GM19351 (cell line): ENCODE data around the gene MICALL2.
A peak's percentile ranks its signal among the peaks of the same experiment; 100 is the strongest.

Source experiments
- ATAC-seq: cut with Tn5 transposase; IDR thresholded peaks from one replicate; pipeline ENCODE4 v1.9.1; 2021; ENCODE audit warnings: mild to moderate bottlenecking, moderate library complexity; ENCODE audit not compliant: unreplicated experiment

MICALL2 gene

GRCh38 chr7:1434891-1435670 is 24.2 kb downstream of the MICALL2 start:
- no peak for ATAC-seq

GRCh38 chr7:1434165-1434718 is 25.0 kb downstream of the MICALL2 start:
- no peak for ATAC-seq

GRCh38 chr7:1433128-1433920 is 25.9 kb downstream of the MICALL2 start:
- no peak for ATAC-seq

GRCh38 chr7:1432411-1433082 is 26.7 kb downstream of the MICALL2 start:
- ATAC-seq: peak; percentile 57

GRCh38 chr7:1431634-1432380 is 27.5 kb downstream of the MICALL2 start:
- ATAC-seq: no peak

- no peak for ATAC-seq
These were observed 28.0 kb downstream of the MICALL2 start for GRCh38 chr7:1431226-1431625.

GRCh38 chr7:1430056-1430845 is 29.0 kb downstream of the MICALL2 start:
- no peak for ATAC-seq

GRCh38 chr7:1428941-1429501 is 30.2 kb downstream of the MICALL2 start:
- ATAC-seq: no peak

- ATAC-seq: no peak
These were observed 32.1 kb downstream of the MICALL2 start for GRCh38 chr7:1427064-1427657.

GRCh38 chr7:1426474-1426873 is 32.8 kb downstream of the MICALL2 start:
- no peak for ATAC-seq

- no peak for ATAC-seq
These were observed 33.8 kb downstream of the MICALL2 start for GRCh38 chr7:1425292-1426136.

- no peak for ATAC-seq
These were observed 35.2 kb downstream of the MICALL2 start for GRCh38 chr7:1424041-1424440.

GRCh38 chr7:1423264-1423811 is 35.9 kb downstream of the MICALL2 start:
- ATAC-seq: no peak

- no peak for ATAC-seq
These were observed 36.6 kb downstream of the MICALL2 start for GRCh38 chr7:1422512-1423263.

- ATAC-seq: no peak
These were observed 37.3 kb downstream of the MICALL2 start for GRCh38 chr7:1421946-1422345.

- ATAC-seq: no peak
These were observed 38.1 kb downstream of the MICALL2 start for GRCh38 chr7:1421020-1421790.
